ENCODE measurements around the gene PXMP4. TPM values are rescaled to one million over a fixed set of nuclear protein-coding genes. Genes with fewer than 3 reads are reported as not detected.

Gene PXMP4
- total and polyA plus RNA-seq, 2 of the 4 experiments (the other 2 are of a cell fraction) = 3.6 to 7.1 TPM

DNA sequence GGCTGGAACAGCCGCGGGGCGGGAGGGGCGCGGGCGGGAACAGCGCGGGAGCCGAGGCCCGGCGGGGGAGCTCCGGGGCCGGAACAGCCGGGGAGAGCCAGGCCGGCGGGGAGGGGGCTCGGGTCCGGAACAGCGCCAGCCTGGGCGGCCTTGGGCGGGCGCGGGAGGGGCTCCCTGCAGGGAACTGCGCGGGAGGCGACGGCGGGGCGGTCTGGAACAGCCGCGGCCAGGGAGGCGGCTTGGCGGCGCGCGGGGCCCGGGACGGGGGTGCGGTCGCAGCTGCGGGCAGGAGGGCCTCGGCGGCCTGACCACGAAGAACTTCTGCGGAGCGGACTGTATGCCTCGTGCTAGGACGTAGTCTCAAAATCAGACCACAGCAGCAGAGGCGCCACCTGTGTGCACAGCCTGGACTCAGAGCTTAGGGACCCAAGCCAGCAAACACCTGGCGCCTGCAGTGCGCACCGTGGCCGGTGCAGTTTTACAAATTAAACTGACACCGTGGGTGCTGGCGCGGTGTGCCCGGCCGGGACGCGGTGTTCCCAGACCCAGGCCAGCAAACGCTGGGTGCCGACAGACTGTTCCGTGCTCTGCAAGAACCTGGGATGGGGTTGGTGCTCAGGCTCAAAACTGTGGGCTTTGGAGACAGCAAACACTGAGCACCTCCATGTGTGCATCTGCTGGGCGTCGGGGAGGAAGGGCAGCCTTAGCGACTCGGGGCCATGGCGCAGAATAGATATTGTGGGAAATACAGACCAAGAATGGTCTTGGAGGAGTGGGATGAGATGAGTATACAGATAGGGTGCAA, 12.3 kb upstream of the PXMP4 start:
- Histone ChIP-seq H2BK120ac (ENCODE audit: low read depth, low read length) (peak overlapping the region; percentile 26), H3K36me3 (ENCODE audit: control insufficient read depth, insufficient read depth, low read length) (peaks cover 1% of the 10 kb centered on the region; the same call in 1 of the 2 replicates), H2AK9ac (replicated peaks; ENCODE audit: low read depth, low read length, poor library complexity) (peak overlapping the region; percentile 59), H3K27ac (ENCODE audit: insufficient read depth, low read length) (peak overlapping the region; percentile 71), H3K23ac (ENCODE audit: low read depth, low read length) (peak overlapping the region; percentile 85; the same call in 1 of the 2 replicates), H4K5ac (ENCODE audit: low read depth, low read length) (peak overlapping the region; percentile 21), H3K4me3 (ENCODE audit: insufficient read depth, low read depth, low read length) (peak overlapping the region; percentile 43), H4K20me1 (ENCODE audit: insufficient read depth, low read length) (no peaks in the 10 kb centered on the region), H3K4me2 (ENCODE audit: low read depth, low read length) (peak overlapping the region; percentile 67), H3K9me1 (ENCODE audit: insufficient read depth, low read length) (peaks cover 7% of the 10 kb centered on the region; the same call in 1 of the 2 replicates), H3K14ac (replicated peaks; ENCODE audit: low read depth, low read length) (peak overlapping the region; percentile 50), H4K91ac (ENCODE audit: insufficient read depth, low read depth, low read length) (peak overlapping the region; percentile 35), H3K4me1 (ENCODE audit: control insufficient read depth, insufficient read depth, low read length) (peaks cover 18% of the 10 kb centered on the region), H2AFZ (replicated peaks; ENCODE audit: low read length, poor library complexity) (peak overlapping the region; percentile 99), H3K18ac (ENCODE audit: low read depth, low read length) (peak overlapping the region; percentile 3), H3K4ac (ENCODE audit: low read depth, low read length) (peak overlapping the region; percentile 55), H3K79me1 (ENCODE audit: low read depth in 1 of 2, low read length in 2 of 2) (peaks cover 12 to 33% of the 10 kb centered on the region in 2 experiments; a peak in 3 of 4 replicates), H2BK5ac (ENCODE audit: low read depth, low read length, poor library complexity, severe bottlenecking) (peak overlapping the region; percentile 49), H3K9me3 (ENCODE audit: control insufficient read depth, insufficient read depth, low read length) (peaks cover 7% of the 10 kb centered on the region), H4K8ac (ENCODE audit: low read depth in 2 of 2, low read length in 2 of 2) (peak overlapping the region; percentile 94 to 97), H2AK5ac (ENCODE audit: low read depth, low read length) (peak overlapping the region; percentile 83), H3K27me3 (ENCODE audit: control insufficient read depth, insufficient read depth, low read length) (no peaks in the 10 kb centered on the region; the same call in 1 of the 2 replicates), H2BK15ac (ENCODE audit: low read depth, low read length) (peak overlapping the region; percentile 47; the same call in 1 of the 3 replicates), H3K56ac (ENCODE audit: extremely low read depth, insufficient read depth, low read length) (peak overlapping the region; percentile 76), H2BK20ac (ENCODE audit: low read depth, low read length) (no peak overlapping the region), H3K9ac (ENCODE audit: low read depth, low read length) (peak overlapping the region; percentile 61)
- ChIA-PET CTCF (interaction anchor here (0.8 to 1.1 kb wide), 3 partner anchors 71 to 260 kb away, joined by 3 read pairs; no protein-coding TSS in a partner anchor), POLR2A (ENCODE audit: unreplicated experiment) (interaction anchor here (0.6 kb wide), 1 partner anchor 260 kb away, joined by 3 read pairs; no protein-coding TSS in a partner anchor)
- ATAC-seq (ENCODE audit: low read depth) (peak; percentile 1; the same call in 1 of the 2 replicates), DNase-seq (no peak)
- intact Hi-C loops (cut with micrococcal nuclease) = loop anchor here (5.0 kb wide), 2 partner anchors 65 to 80 kb away; partner anchors contain the start of genes ACTL10 and CHMP4B
- no peak for TF ChIP-seq POLR2A (IDR thresholded peaks at IDR 0.05; ENCODE audit: low read depth, low read length)
- TF ChIP-seq MAZ (IDR thresholded peaks at IDR 0.05; ENCODE audit: borderline replicate concordance, low read depth, low read length) = 0 out of 2 replicates have a peak, but pooled peaks have one; percentile 2
- dilution Hi-C loops (cut with HindIII; ENCODE audit: low sequenced_read_pairs, unreplicated experiment) = no loop called here
- no TSS peak for BruUV-seq (replicated peaks)
- in situ Hi-C loops (cut with MboI; ENCODE audit: low sequenced_read_pairs) = no loop called here
- WGBS, 2 experiments (ENCODE audit: extremely low coverage in 2 of 2, insufficient read length in 1 of 2) = 1% methylated on average over 20 of the region's 68 CpGs; no CpG with 5 or more reads in 1 of the 2 experiments
